HepG2 (cell line): ENCODE results near the gene EXOSC6. TPM values are rescaled to one million over a fixed set of nuclear protein-coding genes. Genes with fewer than 3 reads are reported as not detected.
A peak's percentile ranks its signal among the peaks of the same experiment; 100 is the strongest.

ENCODE experiments used
- AGO2 ChIP-seq: fragments of 200-400 bp; formaldehyde crosslinking; optimal IDR thresholded peaks from 2 replicates; pipeline ENCODE3; 2017; ENCODE audit warnings: mild to moderate bottlenecking, low read depth, low read length, moderate library complexity
- BCL3 ChIP-seq: sonication (generic); formaldehyde crosslinking; IDR thresholded peaks from 2 replicates; pipeline ENCODE4 v1.5.1; 2020; ENCODE audit warnings: mild to moderate bottlenecking, missing genetic modification reagents, moderate library complexity
- BORCS8-MEF2B ChIP-seq: sonication (generic); formaldehyde crosslinking; IDR thresholded peaks from 2 replicates; pipeline ENCODE4 v1.8.0; 2022; ENCODE audit warnings: mild to moderate bottlenecking, missing genetic modification reagents
- CBFB ChIP-seq: sonication (generic); formaldehyde crosslinking; IDR thresholded peaks from 2 replicates; pipeline ENCODE4 v1.4.0; 2020; ENCODE audit warnings: missing genetic modification reagents
- E2F2 ChIP-seq: sonication (generic); formaldehyde crosslinking; IDR thresholded peaks from 2 replicates; pipeline ENCODE4 v1.4.0; 2020; ENCODE audit warnings: missing genetic modification reagents, borderline replicate concordance
- ETV6 ChIP-seq: sonication (generic); formaldehyde crosslinking; conservative IDR thresholded peaks from 2 replicates; pipeline ENCODE4 v1.4.0; 2020; ENCODE audit warnings: missing genetic modification reagents
- HDAC1 ChIP-seq: sonication (generic); formaldehyde crosslinking; IDR thresholded peaks from 2 replicates; pipeline ENCODE4 v1.5.1; 2020; ENCODE audit warnings: mild to moderate bottlenecking, missing genetic modification reagents
- PPARG ChIP-seq: conservative IDR thresholded peaks from 2 replicates; pipeline ENCODE4 v1.6.1; 2016; ENCODE audit warnings: missing biosample characterization, missing genetic modification reagents
- SIX4 ChIP-seq: sonication (generic); formaldehyde crosslinking; IDR thresholded peaks from 2 replicates; pipeline ENCODE4 v1.4.0; 2020; ENCODE audit warnings: missing genetic modification reagents
- ZNF318 ChIP-seq: sonication (generic); formaldehyde crosslinking; IDR thresholded peaks from 2 replicates; pipeline ENCODE4 v1.4.0; 2020; ENCODE audit warnings: mild to moderate bottlenecking, missing genetic modification reagents
- ZNF556 ChIP-seq: sonication (generic); formaldehyde crosslinking; IDR thresholded peaks from 2 replicates; pipeline ENCODE4 v1.4.0; 2020; ENCODE audit warnings: mild to moderate bottlenecking, missing genetic modification reagents, borderline replicate concordance
- ZNF670 ChIP-seq: sonication (generic); formaldehyde crosslinking; IDR thresholded peaks from 2 replicates; pipeline ENCODE4 v1.8.0; 2022; ENCODE audit warnings: mild to moderate bottlenecking, missing genetic modification reagents, borderline replicate concordance
- ZNF891 ChIP-seq: sonication (generic); formaldehyde crosslinking; IDR thresholded peaks from 2 replicates; pipeline ENCODE4 v1.5.0; 2020; ENCODE audit warnings: mild to moderate bottlenecking, missing genetic modification reagents
- polyA plus RNA-seq, 8 experiments: library from polyadenylated mRNA; depleted of rRNA in 3 of 8; stranded (reverse) in 7 of 8; unstranded in 1 of 8; fragments of >200 nt; fragmentation: Illumina TruSeq in 4 of 8; extraction: Trizol in 4 of 8; gene quantifications; 2 replicates each; pipeline versions ENCODE4 v1.2.1 to v1.2.3, GENCODE V29; 2011 to 2016; ENCODE audit warnings: low read depth in 4 of 8, missing spikeins in 1 of 8, mixed read lengths in 1 of 8; ENCODE audit not compliant: insufficient read depth in 1 of 8
- total RNA-seq, 5 experiments: library from RNA; depleted of rRNA; stranded (reverse); fragments of >200 nt; fragmentation: Illumina TruSeq; extraction: Trizol; gene quantifications; 2 replicates each; pipeline ENCODE4 v1.2.3, GENCODE V29; 2016; ENCODE audit warnings: low read depth in 1 of 5
- TF ChIP-seq, protein P1 (sequence below): sonication (generic); formaldehyde crosslinking; IDR thresholded peaks from 2 replicates; pipeline ENCODE4 v1.4.0; 2020; ENCODE audit warnings: missing genetic modification reagents
- TF ChIP-seq, protein P2 (sequence below): sonication (generic); formaldehyde crosslinking; IDR thresholded peaks from 2 replicates; pipeline ENCODE4 v1.5.0; 2020; ENCODE audit warnings: mild to moderate bottlenecking, missing genetic modification reagents, borderline replicate concordance

Gene EXOSC6
- total and polyA plus RNA-seq, 2 of the 13 experiments (the other 11 are each of a cell fraction or from before 2014, with no cell fraction given), result 13.1 to 39.9 TPM

DNA sequence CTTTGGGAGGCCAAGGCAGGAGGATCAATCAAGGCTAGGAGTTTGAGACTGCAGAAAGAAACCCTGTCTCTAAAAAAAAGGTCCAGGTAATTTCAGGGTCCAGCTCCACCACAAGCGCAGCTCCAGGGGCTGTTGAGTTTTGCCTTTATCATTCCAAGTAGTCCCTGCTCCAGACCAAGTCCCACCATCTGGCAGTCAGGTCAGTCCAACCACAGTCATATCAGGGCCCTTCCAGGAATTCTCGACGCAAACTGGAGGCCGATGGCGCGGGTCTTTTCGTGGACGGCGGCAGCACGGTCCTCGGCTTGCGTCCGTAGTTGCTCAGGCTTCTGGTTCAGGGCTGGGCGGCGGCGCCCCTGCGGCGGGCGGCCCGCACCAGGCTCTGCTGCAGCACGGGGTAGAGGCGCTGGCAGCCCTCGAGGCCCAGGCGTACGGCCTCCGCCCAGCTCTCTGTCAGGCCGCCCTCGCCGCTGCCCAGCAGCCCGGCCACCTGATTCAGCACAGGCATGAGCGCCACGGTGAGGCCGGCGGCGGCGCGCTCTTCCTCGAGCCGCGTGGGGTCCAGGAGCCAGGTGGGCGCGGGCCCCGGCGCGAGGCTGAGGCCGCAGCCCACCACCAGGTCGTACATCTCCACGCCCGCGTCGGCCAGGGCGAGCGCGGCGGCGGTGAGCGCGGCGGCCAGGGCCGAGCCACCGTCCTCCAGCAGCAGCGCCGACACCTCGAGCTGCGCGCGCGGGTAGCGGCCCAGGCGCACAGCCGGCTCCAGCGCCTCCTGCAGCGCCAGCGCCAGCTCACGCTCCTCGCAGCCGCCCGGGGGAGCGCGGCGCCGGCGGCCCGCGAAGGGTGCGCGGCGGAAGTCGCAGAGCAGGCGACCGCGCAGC lies 752 bp downstream of the EXOSC6 start (continued):
- peak; percentile 95; the same call in 1 of the 2 replicates for TF ChIP-seq ZNF318 (CRISPR knock-in tag)
- TF ChIP-seq HDAC1 (CRISPR knock-in tag), result no peak
- no peak for TF ChIP-seq PPARG
- TF ChIP-seq CBFB (CRISPR knock-in tag), result no peak
- TF ChIP-seq BORCS8-MEF2B (CRISPR knock-in tag), result peak; percentile 66
- TF ChIP-seq, protein P1, sequence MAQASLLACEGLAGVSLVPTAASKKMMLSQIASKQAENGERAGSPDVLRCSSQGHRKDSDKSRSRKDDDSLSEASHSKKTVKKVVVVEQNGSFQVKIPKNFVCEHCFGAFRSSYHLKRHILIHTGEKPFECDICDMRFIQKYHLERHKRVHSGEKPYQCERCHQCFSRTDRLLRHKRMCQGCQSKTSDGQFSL (CRISPR knock-in tag), result no peak
- TF ChIP-seq E2F2 (CRISPR knock-in tag), result no peak
- TF ChIP-seq, protein P2, sequence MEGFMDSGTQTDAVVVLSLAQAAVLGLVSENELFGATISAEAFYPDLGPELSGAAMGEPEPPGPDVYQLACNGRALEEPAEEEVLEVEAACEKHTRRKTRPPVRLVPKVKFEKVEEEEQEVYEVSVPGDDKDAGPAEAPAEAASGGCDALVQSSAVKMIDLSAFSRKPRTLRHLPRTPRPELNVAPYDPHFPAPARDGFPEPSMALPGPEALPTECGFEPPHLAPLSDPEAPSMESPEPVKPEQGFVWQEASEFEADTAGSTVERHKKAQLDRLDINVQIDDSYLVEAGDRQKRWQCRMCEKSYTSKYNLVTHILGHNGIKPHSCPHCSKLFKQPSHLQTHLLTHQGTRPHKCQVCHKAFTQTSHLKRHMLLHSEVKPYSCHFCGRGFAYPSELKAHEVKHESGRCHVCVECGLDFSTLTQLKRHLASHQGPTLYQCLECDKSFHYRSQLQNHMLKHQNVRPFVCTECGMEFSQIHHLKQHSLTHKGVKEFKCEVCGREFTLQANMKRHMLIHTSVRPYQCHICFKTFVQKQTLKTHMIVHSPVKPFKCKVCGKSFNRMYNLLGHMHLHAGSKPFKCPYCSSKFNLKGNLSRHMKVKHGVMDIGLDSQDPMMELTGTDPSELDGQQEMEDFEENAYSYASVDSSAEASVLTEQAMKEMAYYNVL, result peak; percentile 62; the same call in 1 of the 2 replicates
- TF ChIP-seq ZNF670, result no peak
- peak; percentile 21 for TF ChIP-seq AGO2
- TF ChIP-seq ZNF556 (CRISPR knock-in tag), result no peak; the same call in 1 of the 2 replicates
- peak; percentile 90; the same call in 1 of the 2 replicates for TF ChIP-seq ZNF891
- TF ChIP-seq SIX4 (CRISPR knock-in tag), result peak; percentile 26; the same call in 1 of the 2 replicates
- TF ChIP-seq ETV6, result peak; percentile 82
- peak; percentile 30 for TF ChIP-seq BCL3 (CRISPR knock-in tag)
